Measurements from ENCODE around the gene CHD5.

DNA sequence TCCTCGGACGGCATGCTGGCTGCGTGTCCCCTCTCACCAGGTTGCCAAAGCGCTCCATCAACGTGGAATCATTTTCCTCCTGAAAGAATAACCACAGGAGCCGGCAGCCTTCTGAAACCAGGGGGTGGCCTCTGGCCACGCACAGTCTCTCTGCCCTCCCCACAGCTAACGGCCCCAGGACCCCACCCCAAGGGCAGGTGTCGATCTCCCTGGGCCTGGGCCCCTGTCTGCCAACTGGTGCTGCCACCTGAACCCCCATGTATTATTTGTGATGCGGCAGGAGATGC is 88.4 kb downstream of the CHD5 start:
- TF ChIP-seq, protein P1, sequence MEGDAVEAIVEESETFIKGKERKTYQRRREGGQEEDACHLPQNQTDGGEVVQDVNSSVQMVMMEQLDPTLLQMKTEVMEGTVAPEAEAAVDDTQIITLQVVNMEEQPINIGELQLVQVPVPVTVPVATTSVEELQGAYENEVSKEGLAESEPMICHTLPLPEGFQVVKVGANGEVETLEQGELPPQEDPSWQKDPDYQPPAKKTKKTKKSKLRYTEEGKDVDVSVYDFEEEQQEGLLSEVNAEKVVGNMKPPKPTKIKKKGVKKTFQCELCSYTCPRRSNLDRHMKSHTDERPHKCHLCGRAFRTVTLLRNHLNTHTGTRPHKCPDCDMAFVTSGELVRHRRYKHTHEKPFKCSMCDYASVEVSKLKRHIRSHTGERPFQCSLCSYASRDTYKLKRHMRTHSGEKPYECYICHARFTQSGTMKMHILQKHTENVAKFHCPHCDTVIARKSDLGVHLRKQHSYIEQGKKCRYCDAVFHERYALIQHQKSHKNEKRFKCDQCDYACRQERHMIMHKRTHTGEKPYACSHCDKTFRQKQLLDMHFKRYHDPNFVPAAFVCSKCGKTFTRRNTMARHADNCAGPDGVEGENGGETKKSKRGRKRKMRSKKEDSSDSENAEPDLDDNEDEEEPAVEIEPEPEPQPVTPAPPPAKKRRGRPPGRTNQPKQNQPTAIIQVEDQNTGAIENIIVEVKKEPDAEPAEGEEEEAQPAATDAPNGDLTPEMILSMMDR (conservative IDR thresholded peaks at IDR 0.05; ENCODE audit: low read length), result no peak
- no peak for TF ChIP-seq EZH2phosphoT487 (IDR thresholded peaks at IDR 0.05; ENCODE audit: borderline replicate concordance)

Data from Loucy (cell line).